Skin epidermis (tissue), 12 donors: Measurements from ENCODE around the gene BANP.
A peak's percentile ranks its signal among the peaks of the same experiment; 100 is the strongest.
"Not testable (repeated sequence)": the region's sequence is repeated elsewhere in the genome, so short reads cannot be mapped to it uniquely, and the experiment has no call there.

ENCODE experiments used
- H3K27ac ChIP-seq, 21 experiments: fragments of 200-600 bp; sonication (generic) in 11 of 21; one replicate each; pipeline ENCODE4 v1.5.0; 2020; ENCODE audit warnings: mild to moderate bottlenecking in 3 of 21, inconsistent platforms in 2 of 21, moderate library complexity in 2 of 21
- H3K4me3 ChIP-seq, 7 experiments: fragments of 200-600 bp; sonication (generic) in 2 of 7; one replicate each; pipeline ENCODE4 v1.5.0; 2020; ENCODE audit warnings: inconsistent platforms in 2 of 7, mild to moderate bottlenecking in 2 of 7, moderate library complexity in 1 of 7

Gene BANP

DNA sequence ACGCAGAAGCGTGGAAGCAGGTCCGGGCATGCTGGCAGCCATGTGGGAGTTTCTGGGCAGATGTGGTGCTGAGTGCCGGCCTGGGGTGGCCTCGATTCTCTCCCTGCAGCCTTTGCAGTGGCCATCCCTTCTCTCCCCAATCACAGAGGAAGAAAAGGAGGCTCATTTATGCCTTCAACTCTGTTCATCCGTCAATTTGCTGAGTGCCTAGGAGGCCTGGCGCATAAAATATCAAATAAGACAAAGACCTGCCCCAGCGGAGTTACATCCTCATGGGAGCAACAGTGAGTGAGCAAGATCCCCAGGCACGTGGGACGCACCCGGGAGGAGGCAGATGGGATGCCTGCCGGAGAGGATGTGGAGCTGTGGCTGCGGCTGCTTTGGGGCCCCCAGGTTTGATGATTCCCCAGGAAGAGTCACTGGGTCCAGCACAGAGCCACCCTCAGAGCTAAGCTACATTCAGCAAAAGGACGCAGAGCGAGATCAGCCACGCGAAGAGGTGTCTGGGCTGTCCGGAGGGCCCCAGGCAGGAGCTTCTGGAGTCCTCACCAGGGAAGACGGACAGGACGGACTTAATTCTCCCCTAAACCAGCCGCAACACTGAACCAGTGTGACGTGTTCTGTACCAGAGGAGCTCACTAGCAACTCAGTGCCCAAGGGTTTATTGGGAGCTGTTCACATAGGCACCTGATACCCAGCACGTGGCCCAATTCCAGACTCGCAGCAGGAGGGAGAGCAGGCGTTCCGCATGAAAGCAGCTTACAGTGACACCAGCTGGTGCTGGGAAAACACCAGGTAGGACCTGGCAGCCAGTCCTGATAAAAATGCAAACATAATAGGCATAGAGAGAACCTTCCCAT is 26.2 kb upstream of the BANP start:
- no peak overlapping the region for H3K4me3 ChIP-seq
- H3K27ac ChIP-seq: no peak overlapping the region

DNA sequence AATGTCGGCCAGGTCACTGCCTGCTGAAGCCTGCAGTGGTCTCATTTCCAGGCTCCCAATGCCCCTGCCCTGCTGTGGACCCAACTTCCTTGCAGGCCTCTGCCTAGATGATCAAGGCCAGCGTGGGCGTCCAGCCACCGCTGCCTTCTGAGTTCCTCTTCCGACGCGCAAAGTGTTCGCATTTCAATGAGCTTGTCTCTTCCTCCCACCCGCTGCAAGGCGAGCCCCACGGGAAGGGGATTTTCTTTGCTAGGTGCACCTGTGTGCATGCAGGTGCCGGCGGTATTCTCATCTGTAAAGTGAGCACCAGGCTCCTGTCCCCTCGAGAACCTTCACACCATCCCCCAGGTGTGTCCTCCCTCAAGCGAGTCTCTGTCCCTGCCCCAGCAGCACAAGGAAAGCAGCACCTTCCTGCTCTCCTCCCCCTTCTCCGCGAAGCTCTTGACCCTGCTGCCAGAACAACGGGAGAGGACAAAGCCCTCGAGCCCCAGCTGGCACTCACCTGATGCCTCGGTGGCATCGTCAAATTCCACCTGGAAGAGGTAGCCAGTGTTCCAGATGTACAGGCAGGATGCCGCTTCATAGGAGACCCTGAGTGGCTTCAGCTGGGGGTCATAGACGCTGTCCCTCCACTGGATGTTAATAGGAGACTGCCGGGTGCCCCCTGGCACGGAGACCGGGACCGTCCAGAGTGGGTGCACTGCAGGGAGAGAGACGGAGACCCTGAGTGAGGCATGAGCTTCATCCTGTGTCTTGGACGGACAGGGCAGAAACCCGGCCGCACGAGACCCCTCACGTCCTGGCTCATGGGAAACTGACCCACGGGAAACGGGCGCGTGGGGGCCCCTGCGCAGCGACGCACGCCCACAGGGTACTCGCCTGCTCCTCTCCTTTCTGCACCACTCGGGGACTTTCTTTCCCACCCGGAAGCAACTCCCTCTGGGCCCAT is 24.7 kb upstream of the BANP start:
- Histone ChIP-seq H3K27ac (no peak overlapping the region), H3K4me3 (no peak overlapping the region)

DNA sequence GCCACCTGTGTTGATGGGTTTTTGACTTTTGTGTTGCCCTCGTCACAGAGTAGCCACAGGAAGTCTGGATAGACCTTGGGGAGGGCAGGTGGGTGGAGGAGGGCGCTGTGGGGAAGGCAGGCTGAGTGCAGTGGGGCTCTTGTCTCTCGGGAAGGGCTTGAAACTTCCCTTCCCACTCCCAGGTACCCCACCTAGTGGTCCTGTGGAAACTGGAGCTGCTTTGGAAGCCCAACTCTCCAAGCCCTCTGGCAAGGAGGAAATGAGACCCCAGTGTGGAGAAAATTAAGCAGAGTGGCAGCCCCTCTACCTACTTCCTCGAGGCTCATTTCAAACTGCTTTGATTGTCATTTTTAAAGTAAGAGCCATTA is 24.1 kb upstream of the BANP start:
- Histone ChIP-seq H3K4me3 (no peak overlapping the region), H3K27ac (no peak overlapping the region)

DNA sequence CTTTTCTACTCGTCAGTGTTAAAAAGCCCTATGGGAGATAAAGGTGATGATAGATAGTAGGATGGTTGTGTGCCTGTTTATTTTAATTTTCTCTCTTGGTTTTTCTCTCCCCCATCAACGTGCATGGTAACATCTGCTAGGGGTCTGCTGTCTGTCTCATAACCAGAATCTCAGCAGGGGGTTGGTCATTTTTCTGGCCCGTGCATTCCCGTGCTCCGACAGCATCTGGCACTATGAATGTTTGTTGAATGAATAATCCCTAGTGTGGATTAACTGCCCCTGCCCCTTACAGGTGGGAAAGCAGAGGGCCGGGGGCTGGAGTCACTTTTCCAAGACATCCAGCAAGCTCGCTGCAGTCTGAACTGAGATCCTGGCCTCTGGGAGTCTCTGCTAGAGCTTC is 21.2 kb upstream of the BANP start:
- no peak overlapping the region for H3K4me3 ChIP-seq
- H3K27ac ChIP-seq: no peak overlapping the region

DNA sequence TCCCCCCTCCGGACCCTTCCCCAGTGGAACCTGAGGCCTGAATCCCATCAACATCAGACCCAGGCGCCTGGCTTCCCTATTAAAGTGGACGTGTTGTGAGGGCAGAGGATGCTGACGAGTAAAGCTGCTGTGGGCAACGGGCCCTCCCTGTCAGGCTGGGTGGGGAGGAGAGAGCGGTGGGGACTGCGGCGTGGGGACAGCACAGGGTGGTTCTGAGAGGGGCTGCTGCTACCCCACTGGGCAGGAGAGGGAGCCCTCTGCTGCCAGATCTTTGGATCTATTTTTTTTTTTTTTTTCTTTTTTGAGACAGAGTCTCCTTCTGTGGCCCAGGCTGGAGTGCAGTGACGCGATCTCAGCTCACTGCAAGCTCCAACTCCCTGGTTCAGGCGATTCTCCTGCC is 20.8 kb upstream of the BANP start:
- H3K27ac ChIP-seq: no peak overlapping the region
- no peak overlapping the region for H3K4me3 ChIP-seq

DNA sequence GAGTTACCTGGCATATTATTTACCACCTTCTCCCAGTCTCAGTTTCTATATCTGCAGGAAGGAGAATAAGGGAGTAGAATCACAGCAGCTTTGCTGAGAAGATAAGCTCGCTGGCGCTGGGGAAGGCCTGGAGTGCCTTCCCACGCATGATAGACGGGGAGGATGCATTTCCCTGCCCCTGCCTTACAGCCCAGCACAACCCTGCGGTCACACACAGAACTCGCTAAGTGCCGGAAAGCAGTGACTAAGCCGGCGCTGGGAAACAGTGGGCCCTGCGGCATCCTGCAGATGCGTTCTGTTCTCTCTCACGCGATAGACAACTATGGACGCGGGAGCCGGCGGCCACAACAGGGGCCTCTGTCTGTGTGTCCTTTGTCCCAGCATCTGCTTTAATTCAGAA is 19.7 kb upstream of the BANP start:
- H3K4me3 ChIP-seq: no peak overlapping the region
- H3K27ac ChIP-seq: no peak overlapping the region

DNA sequence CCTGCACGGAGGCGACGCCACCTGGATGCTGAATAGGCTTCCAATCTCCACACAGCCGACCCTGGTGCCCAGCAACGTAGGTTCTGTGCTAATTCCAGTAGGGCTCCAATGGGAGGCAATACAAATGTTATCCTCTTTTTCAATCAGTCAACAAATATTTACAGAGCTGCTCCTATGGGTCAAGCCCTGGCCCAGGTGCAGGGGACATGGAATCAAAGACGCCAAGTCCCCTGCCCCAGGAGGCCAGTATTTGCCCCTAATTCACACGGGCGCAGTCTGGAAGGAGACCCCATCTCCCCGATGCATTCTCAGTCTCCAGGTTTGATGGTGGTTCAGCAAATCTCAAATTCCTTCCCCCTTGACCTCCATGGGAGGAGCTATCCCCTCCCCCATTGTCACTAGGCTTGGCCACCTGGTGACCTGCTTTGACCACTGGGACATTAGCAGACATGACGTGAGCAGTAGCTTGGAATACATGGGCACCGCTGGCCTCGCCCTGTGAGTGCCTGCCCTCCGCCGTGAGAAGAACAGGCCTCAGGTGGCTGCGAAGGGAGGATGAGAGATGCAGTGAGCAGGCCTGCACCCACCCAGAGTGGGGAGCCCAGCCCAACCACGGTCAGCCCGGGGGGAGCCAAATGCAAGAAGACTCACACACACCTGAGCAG is 18.6 kb upstream of the BANP start:
- H3K4me3 ChIP-seq, H3K27ac ChIP-seq: not testable (repeated sequence)

DNA sequence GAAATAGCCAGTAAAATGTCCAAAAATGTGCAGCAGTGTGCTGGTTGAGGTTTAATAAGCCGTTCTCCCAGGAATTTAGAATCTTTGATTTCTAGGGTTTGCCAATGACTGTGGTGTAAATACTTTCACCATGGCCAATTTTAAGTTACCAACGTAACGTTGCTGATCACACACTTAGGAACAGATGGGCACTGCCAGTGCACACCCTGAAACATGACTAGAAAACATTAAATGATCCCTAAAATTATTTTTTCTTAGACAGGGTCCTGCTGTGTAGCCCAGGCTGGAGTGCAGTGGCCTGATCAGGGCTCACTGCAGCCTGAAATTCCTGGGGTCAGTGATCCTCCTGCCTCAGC is 18.1 kb upstream of the BANP start:
- H3K27ac ChIP-seq: no peak overlapping the region

DNA sequence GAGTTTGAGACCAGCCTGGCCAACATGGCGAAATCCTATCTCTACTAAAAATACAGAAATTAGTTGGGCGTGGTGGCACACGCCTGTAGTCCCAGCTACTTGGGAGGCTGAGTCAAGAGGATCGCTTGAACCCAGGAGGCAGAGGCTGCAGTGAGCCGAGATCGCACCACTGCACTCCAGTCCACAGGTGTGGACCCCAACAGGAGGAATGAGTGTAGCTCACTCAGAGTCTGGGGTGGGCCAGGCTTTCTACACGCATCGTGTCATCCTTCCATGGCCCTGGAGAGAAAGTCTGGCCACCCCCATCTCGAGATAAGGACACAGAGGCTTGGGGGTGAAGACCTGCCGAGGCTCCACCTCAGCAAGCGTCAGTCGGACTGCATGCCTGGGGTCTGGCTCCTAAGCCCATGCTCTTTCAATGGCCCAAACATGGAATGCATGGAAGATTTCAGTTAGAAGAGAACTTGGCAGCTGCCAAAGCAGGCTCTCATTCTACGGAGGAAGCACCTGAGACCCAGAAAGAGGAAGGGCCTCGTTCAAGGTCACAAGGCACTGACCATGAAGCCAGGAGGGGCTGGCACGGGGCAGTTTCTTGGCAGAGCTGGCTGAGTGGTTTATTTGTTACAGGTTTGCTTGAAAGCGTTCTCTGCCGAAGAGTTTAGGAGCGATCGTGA is 16.3 kb upstream of the BANP start:
- not testable (repeated sequence) for H3K27ac ChIP-seq, H3K4me3 ChIP-seq

More for the DNA sequence above, 18.1 kb upstream of the BANP start:
- no peak overlapping the region for H3K4me3 ChIP-seq

DNA sequence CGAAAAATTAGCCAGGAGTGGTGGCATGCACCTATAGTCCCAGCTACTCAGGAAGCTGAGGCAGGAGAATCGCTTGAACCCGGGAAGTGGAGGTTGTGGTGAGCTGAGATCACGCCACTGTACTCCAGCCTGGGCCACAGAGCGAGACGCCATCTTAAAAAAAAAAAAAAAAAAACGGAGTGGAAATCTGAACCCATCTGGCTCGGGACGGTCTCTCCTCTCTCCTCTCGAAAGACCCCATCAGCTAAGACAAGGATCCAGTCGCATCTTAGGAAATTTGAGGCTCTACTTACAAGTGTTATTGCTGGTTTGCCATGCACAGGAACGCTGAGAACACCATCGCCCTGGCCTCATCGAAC is 15.2 kb upstream of the BANP start:
- not testable (repeated sequence) for H3K27ac ChIP-seq

DNA sequence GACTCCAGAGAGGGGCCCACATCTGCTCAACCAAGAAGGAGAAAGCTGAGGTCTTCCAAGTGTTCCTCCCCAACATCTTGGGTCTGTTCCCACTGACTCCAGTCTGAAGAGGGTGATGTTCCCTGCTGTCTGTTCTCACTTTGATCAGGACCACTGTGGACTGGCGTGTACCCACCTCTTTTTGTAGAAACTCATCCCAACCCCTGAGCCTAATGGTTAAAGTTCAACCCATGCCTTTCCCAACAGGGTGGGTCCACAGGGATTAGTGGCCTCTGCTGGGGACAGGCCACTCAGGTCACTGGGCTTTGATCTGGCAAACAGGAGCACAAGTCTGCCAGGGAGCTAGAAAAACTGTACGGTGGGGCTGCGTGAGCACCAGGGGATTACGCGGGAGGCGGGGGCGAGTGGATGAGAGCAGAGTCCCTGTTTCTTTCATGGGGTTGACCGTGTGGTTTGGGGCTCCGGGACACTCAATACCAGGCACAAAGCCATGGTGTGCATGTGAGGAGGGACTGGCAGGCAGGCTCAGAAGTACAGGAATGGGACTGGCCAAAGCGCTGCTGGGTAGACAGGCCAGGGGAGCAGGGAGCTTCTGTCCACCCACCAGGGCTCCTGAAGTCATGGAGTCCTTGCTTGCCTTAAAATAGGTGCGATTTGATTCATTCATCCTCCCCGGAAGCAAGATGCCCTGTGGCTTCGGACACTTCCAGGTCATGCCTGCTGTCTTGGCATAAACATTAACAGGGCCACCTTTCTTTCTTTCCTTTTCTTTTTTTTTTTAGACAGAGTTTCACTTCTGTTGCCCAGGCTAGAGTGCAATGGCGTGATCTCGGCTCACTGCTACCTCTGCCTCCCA is 14.6 kb upstream of the BANP start, which contains the start of gene CA5A:
Gene CA5A, minus strand, starts transcription at position 155 of the 856 bp plus-strand sequence. Its CDS starts 79 bp downstream, at position 76.
- Histone ChIP-seq H3K27ac (no peak within 1 kb of the TSS), H3K4me3 (no peak within 1 kb of the TSS)

More for the DNA sequence above, 15.2 kb upstream of the BANP start:
- H3K4me3 ChIP-seq: not testable (repeated sequence)

DNA sequence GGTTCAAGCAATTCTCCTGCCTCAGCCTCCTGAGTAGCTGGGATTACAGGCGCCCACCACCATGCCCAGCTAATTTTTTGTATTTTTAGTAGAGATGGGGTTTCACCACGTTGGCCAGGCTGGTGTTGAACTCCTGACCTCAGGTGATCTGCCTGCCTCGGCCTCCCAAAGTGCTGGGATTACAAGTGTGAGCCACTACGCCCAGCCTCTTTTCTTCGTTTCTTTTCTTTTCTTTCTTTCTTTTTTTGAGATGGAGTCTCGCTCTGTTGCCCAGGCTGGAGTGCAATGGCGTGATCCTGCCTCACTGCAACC is 14.0 kb upstream of the BANP start:
- not testable (repeated sequence) for H3K27ac ChIP-seq, H3K4me3 ChIP-seq

DNA sequence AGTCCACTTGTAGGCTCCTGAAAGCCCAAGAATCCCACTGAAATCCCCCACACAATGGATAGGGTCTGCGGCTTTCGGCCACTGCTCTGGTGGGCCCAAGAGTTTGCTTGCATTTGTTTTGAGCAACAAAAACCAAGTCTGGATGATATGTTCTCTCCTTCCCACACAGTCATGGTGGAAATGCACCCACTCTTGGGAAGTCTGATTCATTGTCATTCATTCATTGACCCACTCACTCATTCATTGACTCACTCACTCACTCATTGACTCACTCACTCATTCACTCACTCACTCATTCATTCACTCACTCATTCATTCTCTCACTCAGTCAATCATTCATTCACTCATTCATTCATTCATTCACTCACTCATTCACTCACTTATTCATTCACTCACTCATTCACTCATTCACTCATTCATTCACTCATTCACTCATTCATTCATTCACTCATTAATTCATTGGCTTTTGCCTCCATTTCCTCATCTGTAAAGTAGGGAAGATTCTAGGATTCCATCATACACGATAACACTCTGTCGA is 12.8 kb upstream of the BANP start:
- Histone ChIP-seq H3K27ac (no peak overlapping the region), H3K4me3 (no peak overlapping the region)

DNA sequence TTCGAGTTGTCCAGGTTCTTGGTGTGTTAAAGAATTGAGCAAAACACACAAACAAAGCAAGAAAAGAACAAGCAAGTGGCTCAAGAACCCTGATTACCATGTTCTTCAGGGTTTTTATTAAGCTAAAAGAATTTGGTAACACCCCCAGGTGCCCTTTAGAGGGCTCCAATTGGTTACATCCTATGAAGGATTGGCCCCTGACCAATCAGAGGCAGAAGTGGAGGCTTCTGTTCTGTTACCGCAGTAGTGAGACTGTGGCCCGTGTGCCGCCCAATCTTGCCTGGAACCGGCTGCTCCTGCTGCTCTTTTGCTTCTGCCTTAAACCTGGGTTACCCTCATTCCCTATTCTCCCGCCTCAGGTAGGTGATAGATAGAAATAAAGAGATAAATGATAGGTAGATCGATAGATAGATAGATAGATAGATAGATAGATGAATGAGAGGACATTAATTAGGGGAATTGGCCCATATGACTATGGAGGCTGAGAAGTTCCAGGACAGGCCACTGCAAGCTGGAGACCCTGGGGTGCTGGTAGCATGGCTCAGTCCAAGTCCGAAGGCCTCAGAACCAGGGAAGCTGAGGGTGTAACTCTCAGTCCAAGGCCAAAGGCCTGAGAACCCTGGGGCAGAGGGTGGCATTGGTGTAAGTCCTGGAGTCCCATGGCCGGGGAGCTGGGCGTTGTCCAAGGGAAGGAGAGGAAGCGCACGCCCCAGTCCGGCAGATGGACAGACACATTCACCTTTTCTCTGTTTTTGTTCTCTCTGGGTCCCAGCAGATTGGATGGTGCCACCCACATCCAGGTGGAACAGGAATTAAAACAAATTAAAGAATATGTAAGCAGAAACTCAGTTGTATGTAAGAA is 11.4 kb upstream of the BANP start:
- no peak overlapping the region for H3K27ac ChIP-seq

DNA sequence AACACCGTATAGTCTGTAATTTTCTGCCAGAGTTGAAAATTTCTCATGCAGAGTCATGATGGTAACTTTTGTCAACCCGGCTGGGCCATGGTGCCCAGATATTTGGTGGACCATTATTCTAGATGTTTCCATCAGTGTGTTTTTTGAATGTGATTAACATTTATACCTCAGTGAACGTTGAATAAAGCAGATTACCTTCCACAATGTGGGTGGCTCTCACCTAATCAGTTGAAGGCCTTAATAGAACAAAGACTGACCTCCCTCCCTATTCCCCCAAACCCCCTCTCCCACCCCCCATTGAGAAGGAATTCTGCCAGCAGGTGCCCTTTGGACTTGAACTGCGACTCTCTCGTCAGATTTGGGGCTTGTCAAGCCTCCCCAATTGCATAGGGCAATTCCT is 8.6 kb upstream of the BANP start:
- Histone ChIP-seq H3K4me3 (no peak overlapping the region), H3K27ac (no peak overlapping the region)

More for the DNA sequence above, 11.4 kb upstream of the BANP start:
- H3K4me3 ChIP-seq: no peak overlapping the region

DNA sequence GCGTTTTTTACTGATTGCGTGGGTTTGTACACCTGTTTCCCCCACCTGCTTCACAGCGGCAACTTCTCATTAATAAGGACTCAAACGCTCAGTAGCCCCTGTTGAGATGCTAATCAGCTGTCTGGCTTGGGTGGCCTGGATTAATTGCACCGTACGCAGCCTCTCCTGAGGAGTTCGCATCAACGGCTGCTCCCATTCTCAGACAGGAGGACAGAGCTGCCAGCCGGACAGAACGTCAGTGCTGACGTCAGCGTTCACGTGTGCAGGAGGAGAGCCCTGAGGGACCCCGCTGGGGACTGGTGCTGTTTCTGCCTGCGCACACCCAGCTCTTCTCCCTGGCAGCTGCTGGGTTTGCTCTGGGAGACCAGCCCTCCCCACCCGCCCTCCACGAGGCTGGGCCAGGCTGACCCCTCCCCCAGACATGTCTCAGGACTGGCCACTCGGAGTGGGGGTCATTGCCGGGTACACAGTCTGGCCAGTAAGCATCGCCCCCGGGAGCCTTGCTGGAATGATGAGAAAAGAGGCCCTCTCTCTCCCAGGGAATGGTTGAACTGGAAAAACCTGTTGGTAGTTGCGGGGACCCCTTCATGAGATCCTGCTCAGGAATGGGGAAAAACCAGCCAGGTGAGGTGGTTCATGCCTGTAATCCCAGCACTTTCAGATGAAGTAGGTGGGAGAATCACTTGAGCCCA is 5.7 kb upstream of the BANP start:
- H3K27ac ChIP-seq: peak overlapping the region in 6 of 21 experiments; percentile 7 to 66 (median 46)

More for the DNA sequence above, 5.7 kb upstream of the BANP start:
- H3K4me3 ChIP-seq: peak overlapping the region in 3 of 7 experiments; percentile 3 to 19 (median 11)
